ENCODE data around the gene ANKRD11.
"Not testable (repeated sequence)": the region's sequence is repeated elsewhere in the genome, so short reads cannot be mapped to it uniquely, and the experiment has no call there.

ANKRD11 gene

DNA sequence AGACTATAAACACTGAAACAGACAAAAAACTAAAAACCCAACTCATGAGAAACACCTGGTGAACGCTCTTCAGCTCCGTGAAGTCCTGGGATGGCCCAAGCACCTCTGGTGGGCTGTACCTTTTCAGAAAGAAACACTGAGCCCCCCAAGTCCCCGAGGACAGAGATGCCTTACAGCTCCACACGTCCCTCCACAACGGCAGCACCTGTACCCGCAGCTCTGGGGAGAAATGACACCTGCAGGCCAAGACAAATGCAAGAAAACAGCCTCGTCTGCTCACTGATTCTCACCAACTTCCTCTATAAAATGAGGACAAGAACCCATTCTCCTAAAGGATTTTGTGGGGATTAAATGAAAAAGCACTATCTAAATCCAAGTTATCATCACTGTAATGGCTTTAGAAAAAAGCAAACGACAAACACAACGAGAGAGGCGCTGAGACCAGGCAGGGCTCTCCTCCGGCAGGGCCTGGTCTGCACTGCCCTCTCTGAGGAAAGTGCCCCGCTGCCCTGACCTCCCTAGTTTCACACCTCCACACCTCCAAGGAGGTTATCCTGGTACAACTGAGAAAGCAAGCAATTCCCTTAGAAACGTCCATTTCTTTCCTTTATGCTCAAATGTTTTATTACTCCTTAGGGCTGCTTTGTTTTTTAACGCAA lies 158.0 kb downstream of the ANKRD11 start:
- DNase-seq (ENCODE audit: extremely low read depth, low read depth), result no peak
- H3K4me3 ChIP-seq (replicated peaks; ENCODE audit: low read depth, low read length), result no peak overlapping the region
- TF ChIP-seq, protein P1, sequence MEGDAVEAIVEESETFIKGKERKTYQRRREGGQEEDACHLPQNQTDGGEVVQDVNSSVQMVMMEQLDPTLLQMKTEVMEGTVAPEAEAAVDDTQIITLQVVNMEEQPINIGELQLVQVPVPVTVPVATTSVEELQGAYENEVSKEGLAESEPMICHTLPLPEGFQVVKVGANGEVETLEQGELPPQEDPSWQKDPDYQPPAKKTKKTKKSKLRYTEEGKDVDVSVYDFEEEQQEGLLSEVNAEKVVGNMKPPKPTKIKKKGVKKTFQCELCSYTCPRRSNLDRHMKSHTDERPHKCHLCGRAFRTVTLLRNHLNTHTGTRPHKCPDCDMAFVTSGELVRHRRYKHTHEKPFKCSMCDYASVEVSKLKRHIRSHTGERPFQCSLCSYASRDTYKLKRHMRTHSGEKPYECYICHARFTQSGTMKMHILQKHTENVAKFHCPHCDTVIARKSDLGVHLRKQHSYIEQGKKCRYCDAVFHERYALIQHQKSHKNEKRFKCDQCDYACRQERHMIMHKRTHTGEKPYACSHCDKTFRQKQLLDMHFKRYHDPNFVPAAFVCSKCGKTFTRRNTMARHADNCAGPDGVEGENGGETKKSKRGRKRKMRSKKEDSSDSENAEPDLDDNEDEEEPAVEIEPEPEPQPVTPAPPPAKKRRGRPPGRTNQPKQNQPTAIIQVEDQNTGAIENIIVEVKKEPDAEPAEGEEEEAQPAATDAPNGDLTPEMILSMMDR (IDR thresholded peaks at IDR 0.05; ENCODE audit: low read depth, low read length, missing control alignments), result no peak

DNA sequence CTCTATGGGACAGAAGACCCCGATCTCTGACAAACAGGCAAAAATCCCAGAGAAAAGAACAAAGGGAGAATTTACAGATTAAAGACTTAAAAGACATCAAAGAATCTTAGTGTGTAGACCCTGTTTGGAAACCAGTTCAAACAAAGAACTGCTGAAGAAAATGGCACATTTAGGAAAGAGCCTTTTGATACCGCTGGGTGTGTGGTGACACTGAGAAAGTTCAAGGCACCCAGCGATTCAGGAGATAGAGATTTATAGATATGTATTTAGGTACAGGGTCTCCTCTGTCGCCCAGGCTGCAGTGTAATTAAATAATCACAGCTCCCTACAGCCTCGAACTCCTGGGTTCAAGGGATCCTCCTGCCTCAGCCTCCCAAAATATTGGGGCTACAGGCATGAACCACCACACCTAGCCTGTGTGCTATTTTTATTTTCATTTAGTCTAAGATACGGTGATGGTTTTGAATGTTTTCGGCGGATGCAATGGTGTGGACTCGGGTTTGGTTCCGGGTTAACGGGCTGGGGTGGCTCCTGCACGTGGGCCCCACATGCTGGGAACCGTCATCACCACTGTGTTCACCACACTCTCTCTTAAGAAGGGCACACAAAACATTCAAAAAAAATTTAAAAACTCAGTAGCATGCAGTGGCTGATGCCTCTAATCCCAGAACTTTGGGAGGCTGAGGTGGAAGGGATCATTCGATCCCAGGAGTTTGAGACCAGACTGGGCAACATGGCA lies 158.8 kb downstream of the ANKRD11 start:
- DNase-seq (ENCODE audit: extremely low read depth, low read depth), result no peak

DNA sequence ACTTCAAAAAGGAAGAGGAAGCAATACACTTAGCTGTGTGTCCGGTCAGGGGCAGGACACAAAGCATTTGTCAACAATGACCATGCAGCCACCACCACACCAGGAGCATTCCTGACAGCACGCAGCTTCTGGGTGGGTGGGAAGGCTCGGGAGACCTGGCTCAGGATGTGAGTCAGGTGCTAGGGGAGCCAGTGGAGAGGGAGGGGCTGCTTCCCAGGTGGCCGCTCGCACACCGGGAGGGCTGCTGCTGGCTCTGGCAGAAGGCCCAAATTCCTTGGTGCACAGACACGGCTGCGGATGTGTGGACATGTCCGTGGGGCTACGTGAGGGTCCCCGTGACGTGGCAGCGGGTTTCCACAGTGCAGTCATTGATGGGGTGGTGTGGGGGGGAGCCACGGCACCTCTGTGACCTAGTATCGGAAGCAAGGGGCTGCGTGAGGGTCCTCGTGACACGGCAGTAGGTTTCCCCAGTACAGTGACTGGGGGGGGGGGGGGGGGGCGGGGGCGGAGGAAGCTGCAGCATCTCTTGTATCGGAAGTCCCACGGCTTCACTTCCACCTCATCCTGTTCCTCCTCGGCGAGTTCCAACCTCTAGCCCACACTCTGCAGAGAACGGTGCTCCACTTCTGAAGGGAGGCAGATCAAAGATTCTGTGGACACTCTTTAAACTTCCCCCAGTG lies 160.0 kb downstream of the ANKRD11 start:
- no peak for DNase-seq (ENCODE audit: extremely low read depth, low read depth)

More for the DNA sequence above, 158.8 kb downstream of the ANKRD11 start:
- no peak overlapping the region for H3K4me3 ChIP-seq (replicated peaks; ENCODE audit: low read depth, low read length)
- TF ChIP-seq, protein P1 (IDR thresholded peaks at IDR 0.05; ENCODE audit: low read depth, low read length, missing control alignments), result no peak

DNA sequence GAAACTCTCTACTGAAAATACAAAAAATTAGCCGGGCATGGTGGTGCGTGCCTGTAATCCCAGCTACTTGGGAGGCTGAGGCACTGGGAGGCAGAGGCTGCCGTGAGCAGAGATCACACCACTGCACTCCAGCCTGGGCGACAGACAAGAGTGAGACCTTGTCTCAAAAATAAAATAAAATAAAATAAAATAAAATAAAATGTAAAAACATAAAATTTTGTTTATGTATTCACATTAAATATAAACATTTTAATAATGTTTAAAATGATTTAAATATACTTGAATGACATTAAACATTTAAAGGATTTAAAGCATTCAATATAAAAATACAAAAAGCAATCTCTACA lies 160.6 kb downstream of the ANKRD11 start:
- H3K4me3 ChIP-seq (replicated peaks; ENCODE audit: low read depth, low read length), result not testable (repeated sequence)

More for the DNA sequence above, 160.0 kb downstream of the ANKRD11 start:
- H3K4me3 ChIP-seq (replicated peaks; ENCODE audit: low read depth, low read length), result no peak overlapping the region
- TF ChIP-seq, protein P1 (IDR thresholded peaks at IDR 0.05; ENCODE audit: low read depth, low read length, missing control alignments), result no peak

DNA sequence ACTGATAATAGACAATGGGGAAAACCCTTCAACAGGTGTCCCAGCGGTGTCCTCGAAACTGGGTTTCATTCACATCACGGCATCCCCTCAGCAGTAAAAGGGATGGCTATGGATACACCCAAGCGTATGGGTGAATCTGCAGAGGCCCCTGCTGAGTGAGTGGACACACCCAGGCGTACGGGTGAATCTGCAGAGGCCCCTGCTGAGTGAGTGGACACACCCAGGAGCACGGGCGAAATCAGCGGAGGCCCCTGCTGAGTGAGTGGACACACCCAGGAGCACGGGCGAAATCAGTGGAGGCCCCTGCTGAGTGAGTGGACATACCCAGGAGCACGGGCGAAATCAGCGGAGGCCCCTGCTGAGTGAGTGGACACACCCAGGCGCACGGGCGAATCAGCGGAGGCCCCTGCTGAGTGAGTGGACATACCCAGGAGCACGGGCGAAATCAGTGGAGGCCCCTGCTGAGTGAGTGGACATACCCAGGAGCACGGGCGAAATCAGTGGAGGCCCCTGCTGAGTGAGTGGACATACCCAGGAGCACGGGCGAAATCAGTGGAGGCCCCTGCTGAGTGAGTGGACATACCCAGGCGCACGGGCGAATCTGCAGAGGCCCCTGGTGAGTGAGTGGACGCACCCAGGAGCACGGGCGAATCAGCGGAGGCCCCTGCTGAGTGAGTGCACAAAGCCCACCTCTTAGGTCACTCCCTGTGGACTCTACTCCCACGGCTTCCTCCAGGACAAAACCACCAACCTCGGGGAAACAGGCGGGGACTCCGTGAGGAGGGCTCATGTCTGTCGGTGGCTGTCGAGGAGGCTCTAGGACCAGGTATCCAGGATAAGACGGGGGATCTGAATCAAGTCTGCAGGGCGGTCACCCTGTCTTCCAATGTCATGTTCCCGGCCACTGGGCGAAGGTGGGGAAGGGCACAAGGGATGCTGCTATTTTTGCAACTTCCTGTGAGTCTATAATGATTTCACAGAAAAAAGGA lies 161.7 kb downstream of the ANKRD11 start:
- not testable (repeated sequence) for H3K4me3 ChIP-seq (replicated peaks; ENCODE audit: low read depth, low read length); DNase-seq (ENCODE audit: extremely low read depth, low read depth)

More for the DNA sequence above, 160.6 kb downstream of the ANKRD11 start:
- not testable (repeated sequence) for DNase-seq (ENCODE audit: extremely low read depth, low read depth)

DNA sequence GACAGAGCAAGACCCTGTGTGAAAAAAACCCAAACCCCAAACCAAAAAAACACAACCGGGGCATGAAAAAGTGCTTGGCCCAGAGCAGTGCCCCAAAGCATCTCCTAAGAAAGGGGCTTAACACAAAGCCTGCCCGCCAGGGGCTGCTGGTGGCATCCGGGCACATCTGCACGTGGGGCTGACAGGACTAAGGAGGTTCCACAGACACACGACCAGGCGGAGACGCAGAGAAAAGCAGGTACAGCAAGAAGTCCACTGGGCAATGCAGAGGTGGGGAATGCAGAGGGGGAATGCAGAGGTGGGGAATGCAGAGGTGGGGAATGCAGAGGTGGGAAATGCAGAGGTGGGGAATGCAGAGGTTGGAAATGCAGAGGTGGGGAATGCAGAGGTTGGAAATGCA lies 163.6 kb downstream of the ANKRD11 start:
- no peak overlapping the region for H3K4me3 ChIP-seq (replicated peaks; ENCODE audit: low read depth, low read length)
- no peak for DNase-seq (ENCODE audit: extremely low read depth, low read depth)
- TF ChIP-seq, protein P1 (IDR thresholded peaks at IDR 0.05; ENCODE audit: low read depth, low read length, missing control alignments), result no peak

DNA sequence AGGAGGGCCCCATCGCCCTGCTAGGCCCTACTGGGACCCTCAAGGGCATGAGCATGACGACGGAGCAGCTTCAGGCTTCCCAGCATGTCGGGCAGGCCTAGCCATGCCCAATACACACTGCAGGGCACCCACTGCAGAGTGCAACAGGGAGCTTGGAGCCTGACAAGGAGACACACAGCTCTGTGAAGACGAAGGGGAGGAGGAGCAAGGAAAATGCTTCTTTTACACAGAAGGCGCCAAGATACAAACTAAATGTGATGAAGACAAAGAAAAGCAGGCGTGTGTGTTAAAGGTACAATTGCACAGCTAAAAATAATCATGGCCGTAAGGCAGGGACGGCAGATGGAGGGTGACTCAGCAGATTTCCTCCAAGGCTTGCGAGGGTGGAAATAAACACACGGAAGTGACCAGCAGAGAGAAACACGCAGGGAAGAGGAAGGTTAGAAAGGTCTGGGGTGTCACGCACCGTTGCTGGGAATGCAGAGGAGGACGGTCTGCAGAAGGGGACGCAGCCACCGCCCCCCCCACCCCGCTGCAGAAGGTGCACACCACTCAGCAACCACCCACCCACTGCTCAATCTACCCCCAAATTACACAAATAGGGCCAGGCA lies 164.4 kb downstream of the ANKRD11 start:
- H3K4me3 ChIP-seq (replicated peaks; ENCODE audit: low read depth, low read length), result no peak overlapping the region
- no peak for DNase-seq (ENCODE audit: extremely low read depth, low read depth)
- TF ChIP-seq, protein P1 (IDR thresholded peaks at IDR 0.05; ENCODE audit: low read depth, low read length, missing control alignments), result no peak
